HCT116 (cell line): ENCODE measurements around the gene AACS. TPM values are rescaled to one million over a fixed set of nuclear protein-coding genes. Genes with fewer than 3 reads are reported as not detected.

Experiments
- ATAC-seq: fragments of 200-7000 bp; cut with Tn5 transposase; 2 replicates; pipeline ENCODE4 v1.9.1; 2020; ENCODE audit warnings: mild to moderate bottlenecking, moderate library complexity
- BruUV-seq: library from RNA; stranded (reverse); fragments of 400-500 nt; replicated peaks from 2 replicates; lab custom pipeline; 2021; lab: Mats Ljungman, UMichigan
- CTCF ChIA-PET: fragments of 300-600 bp; sonication (Branson Sonifier 250); formaldehyde crosslinking; loops from one replicate; lab custom pipeline; 2021; ENCODE audit warnings: antibody characterized with exemption; lab: Charles Lee
- POLR2A ChIA-PET: fragments of 300-600, 350-600 bp; sonication (Branson Sonifier 250); formaldehyde crosslinking; loops from one replicate; lab custom pipeline; 2021; ENCODE audit warnings: antibody characterized with exemption; lab: Charles Lee
- RAD21 ChIA-PET, 2 experiments: fragments of 300-600 bp; sonication (Branson Sonifier 250); formaldehyde crosslinking; loops; one replicate each; lab custom pipeline; 2023; ENCODE audit warnings: low total read pairs in 2 of 2; ENCODE audit not compliant: uncharacterized antibody in 2 of 2, unreplicated experiment in 2 of 2, low non-redundant PET in 1 of 2; lab: Charles Lee
- DNase-seq: peaks from one replicate; pipeline ENCODE4 v3.0.0-alpha.2; 2010; ENCODE audit warnings: low read depth, low spot score
- H2AFZ ChIP-seq: fragments of 200-600 bp; shearing (Covaris generic), sonication (generic); 2 replicates; pipeline ENCODE4 v1.6.1; 2017; ENCODE audit warnings: low read depth, mixed run types, mixed read lengths, antibody characterized with exemption, low read length; ENCODE audit not compliant: poor library complexity, severe bottlenecking
- H3K27ac ChIP-seq: 2 replicates; pipeline ENCODE4 v1.5.1; 2012; ENCODE audit warnings: low read depth, low read length
- H3K27me3 ChIP-seq: fragments of 200-600 bp; sonication (generic); 2 replicates; pipeline ENCODE4 v1.6.1; 2016; ENCODE audit warnings: mixed run types, low read length, mixed read lengths; ENCODE audit not compliant: insufficient read depth
- H3K36me3 ChIP-seq, 2 experiments: fragments of 200-500 bp in 1 of 2; fragments of 200-600 bp in 1 of 2; sonication (Bioruptor generic) in 1 of 2; sonication (generic) in 1 of 2; 2 replicates each; pipeline versions ENCODE4 v1.5.1 to v1.6.1; 2014 to 2016; ENCODE audit warnings: low read length in 2 of 2, inconsistent platforms in 1 of 2, mixed read lengths in 1 of 2, mixed run types in 1 of 2; ENCODE audit not compliant: insufficient read depth in 2 of 2, control insufficient read depth in 1 of 2
- H3K4me1 ChIP-seq, 2 experiments: fragments of 200-600 bp in 1 of 2; sonication (generic) in 1 of 2; 2 replicates each; pipeline versions ENCODE4 v1.5.1 to v1.6.1; 2012 to 2017; ENCODE audit warnings: low read length in 2 of 2, inconsistent platforms in 1 of 2, mild to moderate bottlenecking in 1 of 2, mixed read lengths in 1 of 2, mixed run types in 1 of 2, moderate library complexity in 1 of 2; ENCODE audit not compliant: insufficient read depth in 2 of 2, control insufficient read depth in 1 of 2
- H3K4me2 ChIP-seq: fragments of 200-600 bp; sonication (generic); 2 replicates; pipeline ENCODE4 v1.6.1; 2017; ENCODE audit warnings: mixed run types, low read length, mixed read lengths
- H3K4me3 ChIP-seq, 2 experiments: fragments of 200-600 bp in 1 of 2; sonication (generic) in 1 of 2; replicated peaks in 1 of 2; 2 replicates each; pipeline ENCODE4 v1.5.1; 2011 to 2016; ENCODE audit warnings: low read length in 2 of 2, control low read depth in 1 of 2, low read depth in 1 of 2, mild to moderate bottlenecking in 1 of 2, mixed read lengths in 1 of 2, mixed run types in 1 of 2
- H3K79me2 ChIP-seq: fragments of 200-600 bp; sonication (generic); 2 replicates; pipeline ENCODE4 v1.6.1; 2017; ENCODE audit warnings: mild to moderate bottlenecking, mixed run types, low read length, moderate library complexity, mixed read lengths; ENCODE audit not compliant: insufficient read depth
- H3K9ac ChIP-seq: fragments of 200-600 bp; sonication (generic); 2 replicates; pipeline ENCODE4 v1.6.1; 2016; ENCODE audit warnings: low read length, mixed read lengths
- H3K9me2 ChIP-seq: fragments of 200-600 bp; sonication (generic), shearing (Covaris generic); 2 replicates; pipeline ENCODE4 v1.6.1; 2017; ENCODE audit warnings: mixed run types, mild to moderate bottlenecking, moderate library complexity; ENCODE audit not compliant: insufficient read depth
- H3K9me3 ChIP-seq, 2 experiments: fragments of 200-500 bp in 1 of 2; fragments of 200-600 bp in 1 of 2; sonication (Bioruptor generic) in 1 of 2; sonication (generic) in 1 of 2; 2 replicates each; pipeline ENCODE4 v1.6.1; 2014 to 2017; ENCODE audit warnings: low read length in 2 of 2, mixed read lengths in 2 of 2, inconsistent platforms in 1 of 2, low read depth in 1 of 2, mild to moderate bottlenecking in 1 of 2, mixed run types in 1 of 2, moderate library complexity in 1 of 2; ENCODE audit not compliant: control insufficient read depth in 1 of 2, insufficient read depth in 1 of 2
- H4K20me1 ChIP-seq: fragments of 200-600 bp; sonication (generic), shearing (Covaris generic); 2 replicates; pipeline ENCODE4 v1.6.1; 2017; ENCODE audit warnings: mixed run types, mild to moderate bottlenecking, moderate library complexity; ENCODE audit not compliant: insufficient read depth
- CBX3 ChIP-seq: IDR thresholded peaks from 2 replicates; pipeline ENCODE4 v1.6.1; 2012; ENCODE audit warnings: low read depth
- CEBPB ChIP-seq: IDR thresholded peaks from 2 replicates; pipeline ENCODE4 v1.6.1; 2012; ENCODE audit warnings: low read depth
- ELF1 ChIP-seq: IDR thresholded peaks from 2 replicates; pipeline ENCODE4 v1.6.1; 2012; ENCODE audit warnings: low read depth, borderline replicate concordance
- EZH2 ChIP-seq: fragments of 200-600 bp; sonication (generic); IDR thresholded peaks from 2 replicates; pipeline ENCODE4 v1.6.1; 2017; ENCODE audit warnings: antibody characterized with exemption, mixed run types
- EZH2phosphoT487 ChIP-seq: fragments of 200-600 bp; IDR thresholded peaks from 2 replicates; pipeline ENCODE4 v1.6.1; 2018; ENCODE audit warnings: antibody characterized with exemption, borderline replicate concordance
- FOSL1 ChIP-seq: IDR thresholded peaks from 2 replicates; pipeline ENCODE4 v1.6.1; 2012; ENCODE audit warnings: low read depth
- POLR2A ChIP-seq: IDR thresholded peaks from 2 replicates; pipeline ENCODE4 v1.7.0; 2011; ENCODE audit warnings: borderline replicate concordance; ENCODE audit not compliant: insufficient read depth, insufficient read length; ENCODE audit errors: extremely low read depth
- RAD21 ChIP-seq: IDR thresholded peaks from 2 replicates; pipeline ENCODE4 v1.6.1; 2012; ENCODE audit warnings: low read depth, mild to moderate bottlenecking
- SP1 ChIP-seq: IDR thresholded peaks from 2 replicates; pipeline ENCODE4 v1.6.1; 2012; ENCODE audit warnings: low read depth
- TCF7L2 ChIP-seq: IDR thresholded peaks from 2 replicates; pipeline ENCODE4 v1.7.0; 2011; ENCODE audit warnings: borderline replicate concordance, inconsistent platforms; ENCODE audit not compliant: insufficient read depth, insufficient read length; ENCODE audit errors: extremely low read depth
- intact Hi-C: fragments of 100-400 bp; cut with micrococcal nuclease; formaldehyde crosslinking; loops from 2 replicates; pipeline ENCODE4 v1.10.0; 2022
- total RNA-seq: library from RNA; stranded (reverse); gene quantifications from one replicate; pipeline ENCODE4 v1.2.1, GENCODE V29; 2021; ENCODE audit not compliant: unreplicated experiment

Gene AACS
- total RNA-seq, 1 experiment from 2014 or later: 16.0 TPM

- DNase-seq (no peak), ATAC-seq (no peak)
- BruUV-seq: no TSS peak
- no peak overlapping the region for H3K27ac ChIP-seq
- TF ChIP-seq POLR2A (no peak), FOSL1 (no peak)
- CTCF ChIA-PET: interaction anchor here (1.3 kb wide), 1 partner anchor 13 kb away, joined by 4 read pairs; no protein-coding TSS in a partner anchor
- no peaks in the 10 kb centered on the region for H4K20me1 ChIP-seq
- no peak overlapping the region for H3K4me3 ChIP-seq
- no peak overlapping the region for H3K9ac ChIP-seq
- H3K79me2 ChIP-seq: no peaks in the 10 kb centered on the region
- intact Hi-C loops: no loop called here
- POLR2A ChIA-PET: no interaction called here
- no peaks in the 10 kb centered on the region for H3K9me3 ChIP-seq
- no peak overlapping the region for H2AFZ ChIP-seq
- H3K36me3 ChIP-seq: no peaks in the 10 kb centered on the region
- H3K27me3 ChIP-seq: peaks cover 23% of the 10 kb centered on the region
- no peak overlapping the region for H3K4me2 ChIP-seq
- H3K4me1 ChIP-seq: no peaks in the 10 kb centered on the region
- RAD21 ChIA-PET: no interaction called here
- no peaks in the 10 kb centered on the region for H3K9me2 ChIP-seq
Measured at GRCh38 chr12:125171267-125171666, 106.0 kb downstream of the AACS start.

GRCh38 chr12:125172231-125172850 lies 107.1 kb downstream of the AACS start:
- Histone ChIP-seq H2AFZ (no peak overlapping the region), H3K36me3 (no peaks in the 10 kb centered on the region), H4K20me1 (no peaks in the 10 kb centered on the region), H3K9me3 (no peaks in the 10 kb centered on the region), H3K9ac (no peak overlapping the region), H3K27me3 (peaks cover 24% of the 10 kb centered on the region), H3K9me2 (no peaks in the 10 kb centered on the region), H3K79me2 (no peaks in the 10 kb centered on the region), H3K4me2 (no peak overlapping the region), H3K4me3 (no peak overlapping the region), H3K27ac (no peak overlapping the region), H3K4me1 (no peaks in the 10 kb centered on the region)
- CTCF ChIA-PET: no interaction called here
- RAD21 ChIA-PET: no interaction called here
- POLR2A ChIA-PET: no interaction called here
- intact Hi-C loops: no loop called here
- no TSS peak for BruUV-seq
- no peak for DNase-seq
- TF ChIP-seq CBX3 (no peak), SP1 (no peak), CEBPB (no peak), ELF1 (no peak), TCF7L2 (no peak), RAD21 (no peak), EZH2 (no peak), EZH2phosphoT487 (no peak), POLR2A (no peak)
- no peak for ATAC-seq
